Measurements from ENCODE around the gene SH3RF3.
A peak's percentile ranks its signal among the peaks of the same experiment; 100 is the strongest.

The SH3RF3 gene

GRCh38 chr2:109226622-109227021 is 97.6 kb downstream of the SH3RF3 start:
- no peak for TF ChIP-seq Cebpa-rat (IDR thresholded peaks at IDR 0.05)
- no peak overlapping the region for H3K27ac ChIP-seq
- no peaks in the 10 kb centered on the region for H3K36me3 ChIP-seq
- H4K20me1 ChIP-seq: peaks cover 83% of the 10 kb centered on the region
- no peaks in the 10 kb centered on the region for H3K27me3 ChIP-seq
- no peak overlapping the region for H3K4me3 ChIP-seq
- H3K9ac ChIP-seq: no peak overlapping the region
- peaks cover 93% of the 10 kb centered on the region for H3K4me1 ChIP-seq
- peak overlapping the region; percentile 52 for H3K4me2 ChIP-seq
- no peaks in the 10 kb centered on the region for H3K9me3 ChIP-seq

- peaks cover 80% of the 10 kb centered on the region for H4K20me1 ChIP-seq
- no peaks in the 10 kb centered on the region for H3K9me3 ChIP-seq
- H3K9ac ChIP-seq: no peak overlapping the region
- H3K4me2 ChIP-seq: peak overlapping the region; percentile 10; the same call in 1 of the 2 replicates
- no peaks in the 10 kb centered on the region for H3K36me3 ChIP-seq
- H3K27me3 ChIP-seq: no peaks in the 10 kb centered on the region
- no peak overlapping the region for H3K4me3 ChIP-seq
- H3K27ac ChIP-seq: no peak overlapping the region
- peaks cover 80% of the 10 kb centered on the region for H3K4me1 ChIP-seq
- no peak for TF ChIP-seq Cebpa-rat (IDR thresholded peaks at IDR 0.05)
Measured at GRCh38 chr2:109229094-109229675, 100.2 kb downstream of the SH3RF3 start.

- peaks cover 80% of the 10 kb centered on the region for H3K4me1 ChIP-seq
- peak overlapping the region; percentile 70 for H3K4me2 ChIP-seq
- no peaks in the 10 kb centered on the region for H3K36me3 ChIP-seq
- peak overlapping the region; percentile 30; the same call in 1 of the 2 replicates for H3K9ac ChIP-seq
- peaks cover 64% of the 10 kb centered on the region for H4K20me1 ChIP-seq
- no peaks in the 10 kb centered on the region for H3K9me3 ChIP-seq
- H3K4me3 ChIP-seq: no peak overlapping the region
- peak overlapping the region; percentile 33 for H3K27ac ChIP-seq
- TF ChIP-seq Cebpa-rat (IDR thresholded peaks at IDR 0.05): no peak
- H3K27me3 ChIP-seq: no peaks in the 10 kb centered on the region
Measured at GRCh38 chr2:109230941-109231420, 102.0 kb downstream of the SH3RF3 start.

GRCh38 chr2:109231428-109231827 is 102.4 kb downstream of the SH3RF3 start:
- Histone ChIP-seq H3K9ac (peak overlapping the region; percentile 30; the same call in 1 of the 2 replicates), H4K20me1 (peaks cover 60% of the 10 kb centered on the region), H3K4me1 (peaks cover 80% of the 10 kb centered on the region), H3K36me3 (no peaks in the 10 kb centered on the region), H3K27ac (no peak overlapping the region), H3K4me3 (no peak overlapping the region), H3K27me3 (no peaks in the 10 kb centered on the region), H3K4me2 (peak overlapping the region; percentile 70), H3K9me3 (no peaks in the 10 kb centered on the region)
- no peak for TF ChIP-seq Cebpa-rat (IDR thresholded peaks at IDR 0.05)

GRCh38 chr2:109231996-109232705 is 103.1 kb downstream of the SH3RF3 start:
- no peak overlapping the region for H3K4me3 ChIP-seq
- no peak overlapping the region for H3K9ac ChIP-seq
- no peaks in the 10 kb centered on the region for H3K36me3 ChIP-seq
- no peaks in the 10 kb centered on the region for H3K9me3 ChIP-seq
- no peaks in the 10 kb centered on the region for H3K27me3 ChIP-seq
- peaks cover 80% of the 10 kb centered on the region for H3K4me1 ChIP-seq
- no peak for TF ChIP-seq Cebpa-rat (IDR thresholded peaks at IDR 0.05)
- no peak overlapping the region for H3K27ac ChIP-seq
- H4K20me1 ChIP-seq: peaks cover 53% of the 10 kb centered on the region
- H3K4me2 ChIP-seq: peak overlapping the region; percentile 70; the same call in 1 of the 2 replicates

GRCh38 chr2:109232909-109233308 is 103.9 kb downstream of the SH3RF3 start:
- Histone ChIP-seq H3K4me1 (peaks cover 80% of the 10 kb centered on the region), H3K4me2 (no peak overlapping the region), H3K27me3 (no peaks in the 10 kb centered on the region), H3K9ac (no peak overlapping the region), H3K9me3 (no peaks in the 10 kb centered on the region), H3K27ac (no peak overlapping the region), H3K36me3 (no peaks in the 10 kb centered on the region), H4K20me1 (peaks cover 45% of the 10 kb centered on the region; the same call in 1 of the 2 replicates), H3K4me3 (no peak overlapping the region)
- TF ChIP-seq Cebpa-rat (IDR thresholded peaks at IDR 0.05): no peak

GRCh38 chr2:109233643-109234042 is 104.6 kb downstream of the SH3RF3 start:
- no peak overlapping the region for H3K4me2 ChIP-seq
- no peak overlapping the region for H3K27ac ChIP-seq
- TF ChIP-seq Cebpa-rat (IDR thresholded peaks at IDR 0.05): no peak

GRCh38 chr2:109234355-109234754 is 105.3 kb downstream of the SH3RF3 start:
- H3K4me3 ChIP-seq: no peak overlapping the region
- H3K4me1 ChIP-seq: peaks cover 80% of the 10 kb centered on the region
- no peaks in the 10 kb centered on the region for H3K27me3 ChIP-seq
- peak overlapping the region; percentile 88; the same call in 1 of the 2 replicates for H3K4me2 ChIP-seq
- H3K27ac ChIP-seq: 0 out of 2 replicates have a peak overlapping the region, but pooled peaks have one; percentile 10
- no peak for TF ChIP-seq Cebpa-rat (IDR thresholded peaks at IDR 0.05)
- H4K20me1 ChIP-seq: peaks cover 31% of the 10 kb centered on the region; the same call in 1 of the 2 replicates
- no peaks in the 10 kb centered on the region for H3K9me3 ChIP-seq
- H3K9ac ChIP-seq: no peak overlapping the region
- H3K36me3 ChIP-seq: no peaks in the 10 kb centered on the region

More at GRCh38 chr2:109233643-109234042, 104.6 kb downstream of the SH3RF3 start:
- Histone ChIP-seq H3K4me1 (peaks cover 80% of the 10 kb centered on the region), H3K9me3 (no peaks in the 10 kb centered on the region), H3K27me3 (no peaks in the 10 kb centered on the region), H3K36me3 (no peaks in the 10 kb centered on the region), H4K20me1 (peaks cover 39% of the 10 kb centered on the region; the same call in 1 of the 2 replicates), H3K9ac (no peak overlapping the region), H3K4me3 (no peak overlapping the region)

GRCh38 chr2:109236147-109236546 is 107.1 kb downstream of the SH3RF3 start:
- no peak overlapping the region for H3K4me3 ChIP-seq
- peaks cover 19% of the 10 kb centered on the region; the same call in 1 of the 2 replicates for H4K20me1 ChIP-seq
- peaks cover 86% of the 10 kb centered on the region for H3K4me1 ChIP-seq
- H3K9ac ChIP-seq: no peak overlapping the region
- peak overlapping the region; percentile 91; the same call in 1 of the 2 replicates for H3K27ac ChIP-seq
- H3K36me3 ChIP-seq: no peaks in the 10 kb centered on the region
- no peaks in the 10 kb centered on the region for H3K27me3 ChIP-seq
- H3K9me3 ChIP-seq: no peaks in the 10 kb centered on the region
- H3K4me2 ChIP-seq: peak overlapping the region; percentile 88
- TF ChIP-seq Cebpa-rat (IDR thresholded peaks at IDR 0.05): no peak

GRCh38 chr2:109237792-109238191 is 108.8 kb downstream of the SH3RF3 start:
- Histone ChIP-seq H3K36me3 (no peaks in the 10 kb centered on the region), H3K9ac (peak overlapping the region; percentile 74), H3K9me3 (no peaks in the 10 kb centered on the region), H3K4me2 (peak overlapping the region; percentile 88), H3K4me1 (peaks cover 86% of the 10 kb centered on the region), H3K27ac (peak overlapping the region; percentile 91), H4K20me1 (peaks cover 10% of the 10 kb centered on the region; the same call in 1 of the 2 replicates), H3K4me3 (no peak overlapping the region; the same call in 1 of the 2 replicates), H3K27me3 (no peaks in the 10 kb centered on the region)
- TF ChIP-seq Cebpa-rat (IDR thresholded peaks at IDR 0.05): no peak

Data from BLaER1 (cell line).